Common myeloid progenitor, CD34-positive (primary cell): ENCODE results near the gene OMP.

Experiments
- CTCF ChIA-PET: fragments of 350-600 bp; sonication (Branson Sonifier 250); formaldehyde crosslinking; loops from one replicate; lab custom pipeline; 2021; ENCODE audit warnings: antibody characterized with exemption; lab: Charles Lee
- POLR2A ChIA-PET: fragments of 350-600 bp; sonication (Branson Sonifier 250); formaldehyde crosslinking; loops from one replicate; lab custom pipeline; 2021; ENCODE audit warnings: antibody characterized with exemption; lab: Charles Lee
- DNase-seq, 3 donors: peaks; one replicate each; pipeline versions ENCODE4 v3.0.0 to v3.0.0-alpha.2; 2013
- H3K27ac ChIP-seq, 2 experiments: 1 replicate in 1 of 2; 2 replicates in 1 of 2; pipeline ENCODE4 v1.7.0; 2013; ENCODE audit warnings: inconsistent platforms in 2 of 2, low read length in 2 of 2, mild to moderate bottlenecking in 2 of 2, low read depth in 1 of 2, moderate library complexity in 1 of 2; ENCODE audit not compliant: severe bottlenecking in 2 of 2, insufficient read depth in 1 of 2, poor library complexity in 1 of 2
- H3K27me3 ChIP-seq, 5 experiments: replicated peaks in 2 of 5; 1 replicate in 3 of 5; 2 replicates in 2 of 5; pipeline versions ENCODE4 v1.6.1 to v1.7.0; 2013; ENCODE audit warnings: low read length in 4 of 5, mild to moderate bottlenecking in 2 of 5, moderate library complexity in 2 of 5, inconsistent platforms in 1 of 5; ENCODE audit not compliant: insufficient read depth in 5 of 5, control insufficient read depth in 4 of 5
- H3K36me3 ChIP-seq, 4 experiments: 1 replicate in 2 of 4; 2 replicates in 2 of 4; pipeline versions ENCODE4 v1.6.1 to v1.7.0; 2013; ENCODE audit warnings: low read length in 3 of 4, control low read depth in 1 of 4, mild to moderate bottlenecking in 1 of 4; ENCODE audit not compliant: control insufficient read depth in 4 of 4, insufficient read depth in 4 of 4
- H3K4me1 ChIP-seq, 4 experiments: 1 replicate in 3 of 4; 2 replicates in 1 of 4; pipeline versions ENCODE4 v1.6.1 to v1.7.1; 2013; ENCODE audit warnings: low read length in 3 of 4, mild to moderate bottlenecking in 3 of 4, control low read depth in 1 of 4, inconsistent platforms in 1 of 4, moderate library complexity in 1 of 4; ENCODE audit not compliant: control insufficient read depth in 4 of 4, insufficient read depth in 4 of 4; ENCODE audit errors: control extremely low read depth in 1 of 4
- H3K4me3 ChIP-seq, 7 experiments: 1 replicate in 4 of 7; 2 replicates in 3 of 7; pipeline versions ENCODE4 v1.5.1 to v1.7.0; 2013; ENCODE audit warnings: mild to moderate bottlenecking in 7 of 7, low read length in 6 of 7, moderate library complexity in 6 of 7, inconsistent platforms in 2 of 7, low read depth in 2 of 7, control low read depth in 1 of 7; ENCODE audit not compliant: insufficient read depth in 4 of 7, control insufficient read depth in 1 of 7; ENCODE audit errors: extremely low read depth in 1 of 7
- H3K9me3 ChIP-seq, 5 experiments: 1 replicate in 4 of 5; 2 replicates in 1 of 5; pipeline versions ENCODE4 v1.6.1 to v1.7.1; 2013; ENCODE audit warnings: low read length in 4 of 5, mild to moderate bottlenecking in 2 of 5, inconsistent platforms in 1 of 5, low read depth in 1 of 5, moderate library complexity in 1 of 5; ENCODE audit not compliant: control insufficient read depth in 4 of 5, insufficient read depth in 2 of 5; ENCODE audit errors: control extremely low read depth in 1 of 5
- WGBS: methylation state at CpG from one replicate; pipeline ENCODE4 v1.1.5; 2013; ENCODE audit not compliant: insufficient coverage; 5-methylcytosine and 5-hydroxymethylcytosine counted together

Gene OMP

DNA sequence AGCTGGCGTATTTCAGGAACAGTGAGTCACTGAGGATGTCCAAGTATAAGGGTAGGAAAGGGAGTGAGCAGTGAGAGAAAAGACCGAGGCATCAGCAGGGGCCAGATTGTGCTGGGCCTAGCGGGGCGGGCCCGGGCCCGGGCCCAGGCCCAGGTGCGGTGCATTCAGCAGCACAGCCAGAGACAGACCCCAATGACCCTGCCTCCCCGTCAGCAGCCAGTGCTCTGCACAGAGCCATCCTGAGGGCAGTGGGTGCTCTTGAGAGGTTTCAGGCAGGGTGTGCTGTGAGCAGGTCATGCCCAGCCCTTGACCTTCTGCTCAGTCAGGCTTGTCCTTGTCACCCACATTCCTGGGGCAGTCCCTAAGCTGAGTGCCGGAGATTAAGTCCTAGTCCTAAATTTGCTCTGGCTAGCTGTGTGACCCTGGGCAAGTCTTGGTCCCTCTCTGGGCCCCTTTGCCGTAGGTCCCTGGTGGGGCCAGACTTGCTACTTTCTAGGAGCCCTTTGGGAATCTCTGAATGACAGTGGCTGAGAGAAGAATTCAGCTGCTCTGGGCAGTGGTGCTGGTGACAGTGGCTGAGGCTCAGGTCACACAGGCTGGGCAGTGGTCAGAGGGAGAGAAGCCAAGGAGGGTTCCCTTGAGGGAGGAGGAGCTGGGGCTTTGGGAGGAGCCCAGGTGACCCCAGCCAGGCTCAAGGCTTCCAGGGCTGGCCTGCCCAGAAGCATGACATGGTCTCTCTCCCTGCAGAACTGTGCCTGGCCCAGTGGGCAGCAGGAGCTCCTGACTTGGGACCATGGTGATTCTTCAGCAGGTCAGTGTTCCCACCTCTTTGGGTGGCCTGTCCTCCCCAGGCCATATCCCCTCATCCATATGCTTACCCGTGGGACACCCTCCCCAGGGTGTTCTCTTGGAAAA lies 27.5 kb downstream of the OMP start:
- Histone ChIP-seq H3K4me1 (peaks cover 0 to 23% (median 21%) of the 10 kb centered on the region in 4 experiments), H3K27me3 (peaks cover 0 to 8% (median 4%) of the 10 kb centered on the region in 5 experiments), H3K27ac (no peak overlapping the region), H3K9me3 (peaks cover 0 to 3% (median 0%) of the 10 kb centered on the region in 5 experiments), H3K36me3 (no peaks in the 10 kb centered on the region), H3K4me3 (no peak overlapping the region)
- POLR2A ChIA-PET: no interaction called here
- CTCF ChIA-PET: interaction anchor here (0.7 to 12.6 kb wide), 10 partner anchors 9 to 418 kb away, joined by 3 to 240 read pairs (median 5); no protein-coding TSS in a partner anchor
- no peak for DNase-seq
- WGBS: 94% methylated on average over 8 of the region's 11 CpGs

GRCh38 chr11:77130763-77131513 lies 28.3 kb downstream of the OMP start:
- CTCF ChIA-PET: interaction anchor here (0.7 to 12.6 kb wide), 9 partner anchors 9 to 55 kb away, joined by 3 to 240 read pairs (median 6); no protein-coding TSS in a partner anchor
- no peak overlapping the region for H3K27ac ChIP-seq
- no peak for DNase-seq
- no peaks in the 10 kb centered on the region for H3K36me3 ChIP-seq
- POLR2A ChIA-PET: no interaction called here
- H3K9me3 ChIP-seq: peaks cover 0 to 3% (median 0%) of the 10 kb centered on the region in 5 experiments
- no peak overlapping the region for H3K4me3 ChIP-seq
- WGBS: 98% methylated on average over 4 of the region's 9 CpGs
- H3K27me3 ChIP-seq: peaks cover 0 to 8% (median 4%) of the 10 kb centered on the region in 5 experiments
- peaks cover 0 to 19% (median 17%) of the 10 kb centered on the region in 4 experiments for H3K4me1 ChIP-seq

DNA sequence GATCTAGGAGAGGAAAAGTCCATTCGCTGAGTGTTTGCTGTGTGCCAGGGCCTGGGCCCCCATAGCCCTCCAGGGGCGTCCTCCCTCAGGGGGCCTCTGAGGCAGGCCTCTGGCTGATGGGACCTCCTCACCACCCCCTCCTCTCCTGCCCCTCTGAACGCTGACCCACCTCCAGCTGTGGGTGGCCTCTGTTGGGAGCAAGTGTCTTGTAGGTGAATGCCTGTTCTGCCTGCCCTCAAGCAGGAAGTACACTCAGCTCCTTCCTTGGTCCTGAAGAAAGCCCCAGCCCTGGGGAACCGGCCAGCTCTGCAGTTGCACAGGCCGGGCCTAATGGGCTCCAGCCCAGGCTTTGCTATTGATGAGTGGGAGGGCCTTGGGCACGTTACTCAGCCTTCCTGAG lies 28.9 kb downstream of the OMP start:
- 96% methylated on average over 5 of the region's 6 CpGs for WGBS
- Histone ChIP-seq H3K9me3 (peaks cover 0 to 3% (median 0%) of the 10 kb centered on the region in 5 experiments), H3K27ac (no peak overlapping the region), H3K4me3 (no peak overlapping the region), H3K27me3 (peaks cover 0 to 10% (median 6%) of the 10 kb centered on the region in 5 experiments), H3K36me3 (no peaks in the 10 kb centered on the region), H3K4me1 (peaks cover 0 to 19% (median 17%) of the 10 kb centered on the region in 4 experiments)
- ChIA-PET CTCF (interaction anchor here (1.0 to 12.6 kb wide), 7 partner anchors 12 to 55 kb away, joined by 3 to 240 read pairs (median 6); no protein-coding TSS in a partner anchor), POLR2A (no interaction called here)
- DNase-seq: no peak

DNA sequence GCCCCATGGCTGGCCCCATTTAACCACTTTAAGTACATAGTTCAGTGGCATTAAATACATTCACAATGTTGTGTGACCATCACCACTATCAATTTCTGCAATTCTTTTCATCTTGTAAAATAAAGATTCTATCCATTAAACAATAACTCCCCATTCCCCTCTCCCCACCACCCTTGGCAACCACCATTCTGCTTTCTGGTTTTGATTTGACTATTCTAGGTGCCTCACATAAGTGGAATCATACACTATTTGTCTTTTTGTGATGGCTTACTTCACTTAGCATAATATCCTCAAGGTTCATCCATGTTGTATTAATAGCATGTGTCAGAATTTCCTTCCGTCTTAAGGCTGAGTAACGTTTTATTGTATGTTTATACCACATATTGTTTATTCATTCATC lies 32.4 kb downstream of the OMP start:
- Histone ChIP-seq H3K27ac (no peak overlapping the region), H3K9me3 (peaks cover 0 to 3% (median 0%) of the 10 kb centered on the region in 5 experiments), H3K4me1 (peaks cover 0 to 9% (median 3%) of the 10 kb centered on the region in 4 experiments), H3K36me3 (no peaks in the 10 kb centered on the region), H3K27me3 (peaks cover 0 to 34% (median 15%) of the 10 kb centered on the region in 5 experiments), H3K4me3 (no peak overlapping the region)
- POLR2A ChIA-PET: no interaction called here
- DNase-seq: no peak
- CTCF ChIA-PET: interaction anchor here (1.4 to 12.6 kb wide), 3 partner anchors 8 to 51 kb away, joined by 3 to 240 read pairs (median 16); no protein-coding TSS in a partner anchor
- no CpG with 5 or more reads among the region's 2 CpGs for WGBS

DNA sequence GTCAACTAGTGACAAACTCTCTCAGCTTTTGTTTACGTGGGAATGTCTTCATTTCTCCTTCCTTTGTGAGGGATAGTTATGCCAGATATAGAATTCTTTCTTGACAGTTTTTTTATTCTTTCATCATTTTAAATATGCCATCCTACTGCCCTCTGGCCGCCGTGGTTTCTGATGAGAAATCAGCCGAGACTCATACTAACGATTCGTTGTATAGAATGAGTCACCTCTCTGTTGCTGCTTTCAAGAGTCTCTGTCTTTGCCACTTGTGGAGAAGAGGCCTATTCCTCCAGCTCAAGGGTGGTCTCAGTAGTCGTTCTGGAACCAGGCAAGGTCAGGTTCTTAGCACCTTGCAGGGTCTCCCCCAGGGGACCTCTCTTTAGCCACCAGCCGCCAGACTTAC lies 33.4 kb downstream of the OMP start:
- H3K27ac ChIP-seq: no peak overlapping the region
- peaks cover 0 to 3% (median 0%) of the 10 kb centered on the region in 5 experiments for H3K9me3 ChIP-seq
- POLR2A ChIA-PET: no interaction called here
- peaks cover 0 to 34% (median 15%) of the 10 kb centered on the region in 5 experiments for H3K27me3 ChIP-seq
- no peaks in the 10 kb centered on the region for H3K36me3 ChIP-seq
- no peak for DNase-seq
- 92% methylated on average over 7 of the region's 8 CpGs for WGBS
- peaks cover 0 to 14% (median 5%) of the 10 kb centered on the region in 4 experiments for H3K4me1 ChIP-seq
- no peak overlapping the region for H3K4me3 ChIP-seq
- CTCF ChIA-PET: interaction anchor here (1.2 to 12.6 kb wide), 4 partner anchors 7 to 50 kb away, joined by 3 to 240 read pairs (median 10); no protein-coding TSS in a partner anchor

DNA sequence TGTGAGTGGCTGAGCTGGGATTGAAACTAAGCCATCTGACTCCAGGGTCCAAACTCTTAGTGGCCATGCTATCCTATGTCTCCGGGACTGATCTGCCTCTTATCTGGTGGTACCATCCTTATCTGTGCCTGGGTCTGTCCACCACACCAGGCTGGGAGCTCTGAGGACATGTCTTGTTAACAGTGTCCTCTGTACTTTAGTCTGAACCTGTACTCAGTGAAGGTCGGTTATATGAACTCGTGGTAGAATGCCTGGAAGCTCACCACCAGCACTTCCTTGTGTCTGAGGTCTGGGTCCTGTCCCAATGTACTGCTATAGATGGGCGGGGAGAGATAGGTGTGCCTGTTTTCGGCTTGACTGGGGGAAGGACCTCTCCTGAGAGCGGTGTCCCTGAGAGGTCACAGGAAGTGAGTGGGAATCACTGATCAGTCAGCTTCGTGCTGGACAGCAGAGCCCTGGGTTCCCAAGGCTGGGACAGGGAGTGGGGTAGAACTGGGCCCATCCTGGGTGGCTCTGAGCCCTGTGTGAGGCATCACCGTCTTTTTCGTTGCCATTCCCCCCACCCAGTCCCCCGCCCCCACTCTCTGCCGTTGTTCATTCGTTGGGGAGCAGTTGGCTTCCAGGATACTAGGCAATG lies 34.3 kb downstream of the OMP start:
- ChIA-PET POLR2A (no interaction called here), CTCF (interaction anchor here (1.0 to 12.6 kb wide), 5 partner anchors 8 to 275 kb away, joined by 3 to 240 read pairs (median 3); no protein-coding TSS in a partner anchor)
- H3K27me3 ChIP-seq: peaks cover 0 to 34% (median 15%) of the 10 kb centered on the region in 5 experiments
- no peak overlapping the region for H3K27ac ChIP-seq
- peaks cover 0 to 3% (median 0%) of the 10 kb centered on the region in 5 experiments for H3K9me3 ChIP-seq
- H3K4me1 ChIP-seq: peaks cover 0 to 13% (median 6%) of the 10 kb centered on the region in 4 experiments
- H3K36me3 ChIP-seq: no peaks in the 10 kb centered on the region
- 75% methylated on average over 8 of the region's 12 CpGs for WGBS
- no peak overlapping the region for H3K4me3 ChIP-seq
- DNase-seq: no peak
